Mesenteric fat pad (tissue), 1 donor: ENCODE data around the gene STX10. TPM values are rescaled to one million over a fixed set of nuclear protein-coding genes. Genes with fewer than 3 reads are reported as not detected.
A peak's percentile ranks its signal among the peaks of the same experiment; 100 is the strongest.

Experiments used
- DNase-seq: peaks from one replicate; pipeline ENCODE4 v3.0.0-alpha.2; 2020; ENCODE audit warnings: low spot score
- total RNA-seq: library from RNA; stranded (reverse); fragmentation: NEBNext Ultra II Directional; extraction: Animal tissue kit (Norgen Biotek cat#: 25700); gene quantifications from one replicate; pipeline ENCODE4 v1.2.1, GENCODE V29; 2021
- donor health status: DM: yes; HTN: yes; CAD: no.

Gene STX10
- total RNA-seq, 1 donor from 2014 or later = 45.4 TPM

- no peak for DNase-seq
These were observed 28.5 kb downstream of the STX10 start for GRCh38 chr19:13121551-13122274.

- DNase-seq = no peak
These were observed 29.4 kb downstream of the STX10 start for GRCh38 chr19:13120817-13121216.

- DNase-seq = no peak
These were observed 30.1 kb downstream of the STX10 start for GRCh38 chr19:13120031-13120430.

GRCh38 chr19:13119627-13120026, 30.5 kb downstream of the STX10 start:
- DNase-seq = no peak

- no peak for DNase-seq
These were observed 31.6 kb downstream of the STX10 start for GRCh38 chr19:13118424-13119193.

- peak; percentile 96 for DNase-seq
These were observed 32.3 kb downstream of the STX10 start, which contains the start of gene NACC1 for GRCh38 chr19:13117772-13118423. Gene NACC1 (plus strand): TSS chr19:13118264. CDS start chr19:13135208, 16,944 bp downstream.

- no peak for DNase-seq
These were observed 32.9 kb downstream of the STX10 start for GRCh38 chr19:13117176-13117771.

GRCh38 chr19:13116282-13117175, 33.6 kb downstream of the STX10 start, which contains the start of gene TRMT1:
Gene TRMT1 (minus strand): TSS chr19:13116740. CDS start chr19:13116399, 341 bp downstream.
- DNase-seq = peak; percentile 97

- no peak for DNase-seq
These were observed 34.3 kb downstream of the STX10 start for GRCh38 chr19:13115936-13116281.

- no peak for DNase-seq
These were observed 37.6 kb downstream of the STX10 start for GRCh38 chr19:13112555-13112954.

GRCh38 chr19:13110099-13110610, 40.0 kb downstream of the STX10 start:
- DNase-seq = no peak

GRCh38 chr19:13109361-13110098, 40.6 kb downstream of the STX10 start:
- DNase-seq = no peak

- no peak for DNase-seq
These were observed 45.1 kb downstream of the STX10 start for GRCh38 chr19:13104848-13105711.

GRCh38 chr19:13104360-13104847, 45.8 kb downstream of the STX10 start:
- no peak for DNase-seq

GRCh38 chr19:13103581-13104359, 46.4 kb downstream of the STX10 start:
- DNase-seq = no peak

GRCh38 chr19:13102666-13103580, 47.3 kb downstream of the STX10 start, which contains the start of gene LYL1:
Gene LYL1 (minus strand): TSS chr19:13102858. CDS start chr19:13101171, 1,687 bp downstream.
- DNase-seq = peak; percentile 96

- no peak for DNase-seq
These were observed 47.8 kb downstream of the STX10 start for GRCh38 chr19:13102416-13102665.
